ENCODE data around the gene BCLAF1. TPM values are rescaled to one million over a fixed set of nuclear protein-coding genes. Genes with fewer than 3 reads are reported as not detected.
"Not testable (repeated sequence)": the region's sequence is repeated elsewhere in the genome, so short reads cannot be mapped to it uniquely, and the experiment has no call there.

BCLAF1 gene
- polyA plus RNA-seq, 6 donors from 2014 or later = 73.9 to 180 (median 138) TPM

GRCh38 chr6:136225496-136225895, 64.2 kb downstream of the BCLAF1 start:
- Mint-ChIP-seq H3K27ac (peak overlapping the region in 1 of 6 donors; percentile 83), H3K27me3 (no peaks in the 10 kb centered on the region), H3K36me3 (no peaks in the 10 kb centered on the region), H3K9me3 (peaks cover 0 to 1% (median 0%) of the 10 kb centered on the region in 7 donors), H3K4me1 (peaks cover 6 to 30% (median 11%) of the 10 kb centered on the region in 3 donors), H3K4me3 (no peak overlapping the region)
- ATAC-seq (ENCODE audit: low read depth in 2 of 2) (no peak), DNase-seq (no peak)

GRCh38 chr6:136224974-136225373, 64.7 kb downstream of the BCLAF1 start:
- peaks cover 6 to 27% (median 11%) of the 10 kb centered on the region in 3 donors for H3K4me1 Mint-ChIP-seq
- not testable (repeated sequence) for DNase-seq; H3K9me3 Mint-ChIP-seq; H3K27me3 Mint-ChIP-seq; H3K27ac Mint-ChIP-seq; H3K4me3 Mint-ChIP-seq; ATAC-seq (ENCODE audit: low read depth in 2 of 2); H3K36me3 Mint-ChIP-seq

- peaks cover 0 to 22% (median 11%) of the 10 kb centered on the region in 7 donors for H3K9me3 Mint-ChIP-seq
- no peaks in the 10 kb centered on the region for H3K4me1 Mint-ChIP-seq
- H3K27ac Mint-ChIP-seq = no peak overlapping the region
- no peak for DNase-seq
- H3K36me3 Mint-ChIP-seq = no peaks in the 10 kb centered on the region
- ATAC-seq (ENCODE audit: low read depth in 2 of 2) = no peak
- no peaks in the 10 kb centered on the region for H3K27me3 Mint-ChIP-seq
- no peak overlapping the region for H3K4me3 Mint-ChIP-seq
Measured at GRCh38 chr6:136216503-136217401, 72.9 kb downstream of the BCLAF1 start.

GRCh38 chr6:136213853-136214252, 75.8 kb downstream of the BCLAF1 start:
- H3K27ac Mint-ChIP-seq = peak overlapping the region in 1 of 6 donors; percentile 18
- no peak overlapping the region for H3K4me3 Mint-ChIP-seq
- no peaks in the 10 kb centered on the region for H3K36me3 Mint-ChIP-seq
- no peak for DNase-seq
- peaks cover 0 to 6% (median 0%) of the 10 kb centered on the region in 3 donors for H3K27me3 Mint-ChIP-seq
- ATAC-seq (ENCODE audit: low read depth in 2 of 2) = no peak
- H3K4me1 Mint-ChIP-seq = no peaks in the 10 kb centered on the region
- H3K9me3 Mint-ChIP-seq = peaks cover 0 to 6% (median 2%) of the 10 kb centered on the region in 7 donors

GRCh38 chr6:136213012-136213539, 76.6 kb downstream of the BCLAF1 start:
- H3K9me3 Mint-ChIP-seq = no peaks in the 10 kb centered on the region
- DNase-seq (no peak), ATAC-seq (ENCODE audit: low read depth in 2 of 2) (no peak)
- no peaks in the 10 kb centered on the region for H3K4me1 Mint-ChIP-seq
- H3K4me3 Mint-ChIP-seq = peak overlapping the region in 1 of 8 donors; percentile 4
- no peak overlapping the region for H3K27ac Mint-ChIP-seq
- peaks cover 0 to 6% (median 0%) of the 10 kb centered on the region in 3 donors for H3K27me3 Mint-ChIP-seq
- H3K36me3 Mint-ChIP-seq = no peaks in the 10 kb centered on the region

- Mint-ChIP-seq H3K9me3 (no peaks in the 10 kb centered on the region), H3K4me3 (no peak overlapping the region), H3K27ac (no peak overlapping the region), H3K36me3 (no peaks in the 10 kb centered on the region), H3K27me3 (peaks cover 0 to 6% (median 0%) of the 10 kb centered on the region in 3 donors), H3K4me1 (no peaks in the 10 kb centered on the region)
- no peak for ATAC-seq (ENCODE audit: low read depth in 2 of 2)
- no peak for DNase-seq
Measured at GRCh38 chr6:136212608-136213007, 77.0 kb downstream of the BCLAF1 start.

- no peak overlapping the region for H3K27ac Mint-ChIP-seq
- no peaks in the 10 kb centered on the region for H3K36me3 Mint-ChIP-seq
- no peaks in the 10 kb centered on the region for H3K4me1 Mint-ChIP-seq
- no peaks in the 10 kb centered on the region for H3K9me3 Mint-ChIP-seq
- peaks cover 0 to 6% (median 0%) of the 10 kb centered on the region in 3 donors for H3K27me3 Mint-ChIP-seq
- ATAC-seq (ENCODE audit: low read depth in 2 of 2) (no peak), DNase-seq (no peak)
- no peak overlapping the region for H3K4me3 Mint-ChIP-seq
Measured at GRCh38 chr6:136210398-136211165, 79.1 kb downstream of the BCLAF1 start.

GRCh38 chr6:136209496-136209895, 80.2 kb downstream of the BCLAF1 start:
- Mint-ChIP-seq H3K4me1 (no peaks in the 10 kb centered on the region), H3K36me3 (no peaks in the 10 kb centered on the region), H3K9me3 (no peaks in the 10 kb centered on the region), H3K4me3 (no peak overlapping the region), H3K27ac (no peak overlapping the region), H3K27me3 (peaks cover 0 to 6% (median 0%) of the 10 kb centered on the region in 3 donors)
- DNase-seq (no peak), ATAC-seq (ENCODE audit: low read depth in 2 of 2) (no peak)

- DNase-seq (no peak), ATAC-seq (ENCODE audit: low read depth in 2 of 2) (no peak)
- Mint-ChIP-seq H3K36me3 (no peaks in the 10 kb centered on the region), H3K27ac (no peak overlapping the region), H3K4me3 (no peak overlapping the region), H3K27me3 (peaks cover 0 to 6% (median 0%) of the 10 kb centered on the region in 3 donors), H3K4me1 (no peaks in the 10 kb centered on the region), H3K9me3 (no peaks in the 10 kb centered on the region)
Measured at GRCh38 chr6:136208783-136209182, 80.9 kb downstream of the BCLAF1 start.

Other genes starting within 250 kb of the BCLAF1 start
- 1 to 10 TPM in 1 of 6 donors, under 1 TPM in 4, not detected in 1; 0.25 to 1.3 (median 0.63) TPM for gene MTFR2, start 39.5 kb downstream of the BCLAF1 start, polyA plus RNA-seq (ENCODE audit: low read depth in 6 of 6)

All from naive B cell (primary cell).